Central memory CD4-positive, alpha-beta T cell (primary cell): Measurements from ENCODE around the gene CACNA2D1.
"Not testable (repeated sequence)": the region's sequence is repeated elsewhere in the genome, so short reads cannot be mapped to it uniquely, and the experiment has no call there.

Experiments
- DNase-seq: peaks from one replicate; pipeline ENCODE4 v3.0.0; 2022

CACNA2D1 gene

GRCh38 chr7:82434275-82435022 is 9.1 kb downstream of the CACNA2D1 start:
- DNase-seq, result no peak

- no peak for DNase-seq
Measured at GRCh38 chr7:82433507-82433906, 10.1 kb downstream of the CACNA2D1 start.

- not testable (repeated sequence) for DNase-seq
Measured at GRCh38 chr7:82432743-82433142, 10.8 kb downstream of the CACNA2D1 start.

- DNase-seq, result no peak
Measured at GRCh38 chr7:82430500-82431465, 12.8 kb downstream of the CACNA2D1 start.

- no peak for DNase-seq
Measured at GRCh38 chr7:82429408-82429807, 14.2 kb downstream of the CACNA2D1 start.

GRCh38 chr7:82428186-82428961 is 15.2 kb downstream of the CACNA2D1 start:
- no peak for DNase-seq

- DNase-seq, result no peak
Measured at GRCh38 chr7:82423446-82423845, 20.1 kb downstream of the CACNA2D1 start.

GRCh38 chr7:82419200-82419599 is 24.4 kb downstream of the CACNA2D1 start:
- DNase-seq, result no peak

GRCh38 chr7:82417898-82418297 is 25.7 kb downstream of the CACNA2D1 start:
- DNase-seq, result no peak

- DNase-seq, result no peak
Measured at GRCh38 chr7:82416402-82416801, 27.2 kb downstream of the CACNA2D1 start.

GRCh38 chr7:82414389-82414788 is 29.2 kb downstream of the CACNA2D1 start:
- no peak for DNase-seq

GRCh38 chr7:82413237-82413636 is 30.3 kb downstream of the CACNA2D1 start:
- DNase-seq, result no peak

GRCh38 chr7:82411732-82412131 is 31.8 kb downstream of the CACNA2D1 start:
- DNase-seq, result no peak

- DNase-seq, result no peak
Measured at GRCh38 chr7:82410461-82410860, 33.1 kb downstream of the CACNA2D1 start.

GRCh38 chr7:82406937-82407336 is 36.6 kb downstream of the CACNA2D1 start:
- DNase-seq, result no peak

- no peak for DNase-seq
Measured at GRCh38 chr7:82405301-82405700, 38.3 kb downstream of the CACNA2D1 start.

- DNase-seq, result no peak
Measured at GRCh38 chr7:82404652-82405051, 38.9 kb downstream of the CACNA2D1 start.

- no peak for DNase-seq
Measured at GRCh38 chr7:82404094-82404493, 39.5 kb downstream of the CACNA2D1 start.

- no peak for DNase-seq
Measured at GRCh38 chr7:82397879-82398524, 45.6 kb downstream of the CACNA2D1 start.

GRCh38 chr7:82396343-82396742 is 47.2 kb downstream of the CACNA2D1 start:
- DNase-seq, result no peak

- no peak for DNase-seq
Measured at GRCh38 chr7:82395147-82395546, 48.4 kb downstream of the CACNA2D1 start.

- DNase-seq, result no peak
Measured at GRCh38 chr7:82393840-82394220, 49.7 kb downstream of the CACNA2D1 start.
